SIG-M5 treated with dmso at 0.1 percent for 504 hours (cell line): ENCODE data around the gene FAM124A.

Source experiments
- DNase-seq: peaks from one replicate; lab custom pipeline; 2025; ENCODE audit not compliant: unreplicated experiment; lab: John Stamatoyannopoulos, UW

Gene FAM124A

DNA sequence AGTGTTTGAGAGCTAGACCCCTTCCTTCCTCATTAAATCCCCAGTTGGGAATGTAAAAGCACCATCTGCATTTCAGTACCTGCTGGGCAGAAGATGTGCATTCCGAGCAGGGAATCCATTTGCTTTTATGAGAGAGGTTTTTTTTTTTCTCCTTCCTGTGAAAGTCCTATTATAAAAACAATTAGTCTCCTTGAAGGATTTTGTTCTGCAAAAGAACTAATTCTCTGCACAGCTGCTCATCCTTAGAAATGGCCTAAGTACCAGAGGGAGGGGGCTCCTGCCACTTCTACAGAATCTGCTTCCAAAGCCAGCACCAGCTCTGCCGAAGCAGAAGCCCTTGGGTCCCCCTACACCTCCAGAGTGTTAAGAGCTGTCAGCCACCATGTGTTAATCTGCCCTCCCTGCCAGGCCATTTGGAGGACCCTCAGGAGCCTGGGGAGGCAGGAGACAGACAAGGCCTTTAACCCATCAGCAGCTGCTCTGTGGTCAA lies 80.9 kb downstream of the FAM124A start:
- no peak for DNase-seq

DNA sequence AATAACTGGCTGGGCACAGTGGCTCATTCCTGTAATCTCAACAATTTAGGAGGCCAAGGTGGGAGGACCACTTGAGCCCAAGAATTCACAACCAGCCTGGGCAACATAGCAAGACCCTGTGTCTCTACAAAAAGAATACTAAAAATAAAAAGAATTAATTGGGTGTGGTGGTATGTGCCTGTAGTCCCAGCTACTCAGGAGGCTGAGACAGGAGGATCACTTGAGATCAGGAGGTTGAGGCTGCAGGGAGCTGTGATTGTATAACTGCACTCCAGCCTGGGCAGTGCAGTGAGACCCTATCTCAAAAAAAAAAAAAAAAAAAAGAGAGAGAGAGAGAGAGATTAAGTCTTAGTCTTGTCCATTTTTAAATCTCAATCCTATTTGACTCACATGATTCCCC lies 81.7 kb downstream of the FAM124A start:
- DNase-seq, result no peak

DNA sequence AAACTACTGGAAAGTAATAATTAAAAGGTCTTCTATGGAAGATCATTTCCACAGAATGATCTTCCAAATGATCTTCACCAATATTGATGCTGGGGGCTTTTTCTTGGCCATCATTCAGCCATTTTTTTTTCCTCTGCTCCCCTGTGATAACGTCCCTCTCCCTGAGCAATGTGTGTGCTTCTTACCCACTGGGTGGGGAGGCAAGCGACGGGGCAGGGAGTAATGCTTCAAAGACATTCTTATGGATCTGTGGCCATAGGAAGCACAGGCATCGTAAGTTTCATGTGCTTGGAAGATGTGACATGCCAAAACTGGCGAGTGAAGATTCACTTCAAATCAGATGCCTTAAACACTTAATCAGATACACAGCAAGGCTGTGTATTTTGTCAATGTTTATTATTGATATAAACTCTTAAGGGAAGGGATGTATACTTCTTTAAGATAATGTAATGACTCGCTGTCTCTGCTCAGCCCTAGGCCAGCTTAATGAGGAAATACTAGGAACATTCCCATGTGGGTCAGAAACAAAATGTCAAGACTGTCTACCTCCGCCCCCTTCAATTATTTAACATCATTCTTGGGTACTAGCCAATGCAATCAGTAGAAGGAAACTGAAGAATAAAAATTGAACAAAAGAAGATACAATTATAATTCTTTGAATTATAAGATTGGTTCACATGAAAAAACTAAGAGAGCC lies 83.2 kb downstream of the FAM124A start:
- DNase-seq, result no peak

DNA sequence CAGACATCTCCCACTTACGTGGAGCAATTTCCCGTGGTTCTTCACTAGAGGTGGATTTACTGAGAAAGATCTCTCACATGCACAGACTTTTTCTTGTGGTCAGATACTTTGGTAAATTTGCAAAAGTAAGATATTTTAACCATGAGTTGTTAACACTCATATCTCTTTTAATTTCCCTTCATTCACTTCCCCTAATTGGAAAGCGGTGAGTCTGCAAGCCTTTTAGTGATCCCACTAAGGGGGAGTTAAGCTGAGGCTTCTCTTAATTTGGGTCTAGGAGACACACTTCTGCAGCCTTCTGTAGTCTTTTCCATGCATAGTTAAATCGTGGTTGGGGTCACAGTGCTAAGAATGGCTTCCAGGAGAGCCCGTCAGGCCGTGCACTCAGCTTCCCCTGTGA lies 86.6 kb downstream of the FAM124A start:
- DNase-seq, result no peak

DNA sequence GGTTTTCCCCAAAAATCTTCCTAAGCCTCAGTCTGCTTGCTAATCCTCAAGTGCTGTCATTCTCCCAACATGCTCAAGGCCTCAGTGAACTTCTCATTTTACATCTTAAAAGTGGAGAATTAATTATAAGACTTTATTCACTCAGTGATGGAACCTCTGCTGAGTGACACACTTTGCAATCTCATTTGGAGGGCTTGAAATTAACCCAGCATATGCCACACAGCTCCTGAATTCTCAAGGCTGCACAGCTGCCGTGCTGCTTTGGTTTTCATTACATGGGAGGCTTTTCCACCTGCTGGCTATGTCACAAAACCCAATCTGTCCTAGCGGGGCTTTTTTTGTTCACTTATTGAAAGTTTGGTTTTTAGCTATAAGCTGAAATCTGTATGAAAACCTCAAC lies 89.0 kb downstream of the FAM124A start:
- no peak for DNase-seq

DNA sequence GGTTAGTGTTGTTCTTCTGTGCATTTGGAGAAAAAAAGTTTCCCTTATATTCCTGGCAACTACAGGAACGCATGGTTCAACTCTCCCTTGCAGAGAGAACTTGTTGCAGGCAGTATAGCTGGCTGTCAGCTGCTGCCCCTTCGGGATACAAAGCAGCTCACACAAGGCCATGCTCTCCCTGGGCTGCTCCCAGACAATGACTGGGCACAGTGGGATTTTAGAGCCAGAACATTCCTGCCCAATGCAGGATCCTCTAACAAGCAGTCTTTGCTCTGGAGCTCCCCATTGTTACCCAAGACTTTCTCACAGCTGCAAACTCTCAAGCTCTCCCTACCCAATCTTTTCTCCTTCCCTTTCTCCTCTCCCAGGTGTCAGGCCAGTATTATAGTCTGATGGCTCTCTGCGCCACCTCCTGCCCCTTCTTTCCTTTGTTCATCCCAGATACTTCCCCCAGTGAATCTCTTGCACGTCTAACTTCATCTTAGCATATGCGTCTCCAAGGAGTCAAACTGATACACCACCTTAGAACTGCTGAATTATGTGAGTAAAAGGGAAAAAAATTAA lies 89.8 kb downstream of the FAM124A start:
- DNase-seq, result no peak

DNA sequence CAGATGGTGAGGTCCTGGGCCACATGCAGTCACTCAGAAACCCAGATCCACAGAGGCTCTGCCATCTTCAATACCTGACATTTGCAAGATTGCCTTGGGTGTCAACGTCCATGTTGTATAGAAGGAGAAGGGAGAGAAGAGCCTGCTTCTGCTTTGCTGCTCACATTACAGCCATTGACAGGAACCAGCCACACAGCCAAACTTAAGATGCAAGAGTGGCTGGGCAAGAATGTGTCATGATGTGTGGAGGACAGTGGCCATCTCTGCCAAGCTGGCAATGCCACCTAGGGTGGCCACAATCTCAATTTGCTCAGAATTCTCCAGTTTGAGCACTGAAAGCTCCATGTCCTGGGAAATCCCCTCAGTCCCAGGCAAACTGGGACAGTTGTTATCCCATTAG lies 91.4 kb downstream of the FAM124A start:
- DNase-seq, result no peak

DNA sequence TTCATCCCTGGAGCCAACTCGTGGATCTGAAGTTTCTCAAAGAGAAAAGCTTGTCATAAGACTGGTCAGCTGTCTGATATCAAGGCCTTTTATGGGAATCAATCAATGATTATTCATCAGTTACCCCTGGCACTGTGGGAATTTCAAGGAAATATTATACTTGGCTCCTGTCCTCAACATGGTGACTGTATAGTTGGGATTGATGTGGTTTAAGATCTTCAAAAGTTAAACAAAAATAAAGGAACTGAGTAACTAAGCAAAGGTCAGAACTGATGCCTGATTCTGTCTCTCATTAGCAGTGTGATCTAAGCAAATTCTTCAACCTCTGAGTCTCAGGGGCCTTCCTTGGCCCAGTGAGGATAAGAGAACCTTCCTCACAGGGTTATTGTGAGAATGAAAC lies 95.1 kb downstream of the FAM124A start:
- DNase-seq, result no peak

DNA sequence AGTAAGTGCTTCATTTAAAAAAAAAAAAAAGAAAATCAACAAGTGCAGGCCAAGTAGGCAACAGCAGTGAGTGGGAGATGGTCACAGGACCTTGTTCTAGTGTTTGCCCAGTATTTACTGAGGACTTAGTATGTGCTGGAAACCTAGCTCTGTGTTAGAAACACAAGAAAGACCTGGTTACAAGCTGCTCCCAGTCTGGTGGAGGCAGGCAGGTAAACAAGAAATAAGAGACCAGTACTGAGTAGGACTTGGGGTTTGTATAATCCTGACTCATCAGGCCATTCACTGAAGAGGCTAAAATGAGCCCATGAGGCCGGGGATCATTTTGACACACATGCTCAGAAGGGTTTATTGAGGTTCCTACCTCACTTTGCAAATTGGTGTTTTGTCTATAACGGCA lies 95.8 kb downstream of the FAM124A start:
- DNase-seq, result no peak

DNA sequence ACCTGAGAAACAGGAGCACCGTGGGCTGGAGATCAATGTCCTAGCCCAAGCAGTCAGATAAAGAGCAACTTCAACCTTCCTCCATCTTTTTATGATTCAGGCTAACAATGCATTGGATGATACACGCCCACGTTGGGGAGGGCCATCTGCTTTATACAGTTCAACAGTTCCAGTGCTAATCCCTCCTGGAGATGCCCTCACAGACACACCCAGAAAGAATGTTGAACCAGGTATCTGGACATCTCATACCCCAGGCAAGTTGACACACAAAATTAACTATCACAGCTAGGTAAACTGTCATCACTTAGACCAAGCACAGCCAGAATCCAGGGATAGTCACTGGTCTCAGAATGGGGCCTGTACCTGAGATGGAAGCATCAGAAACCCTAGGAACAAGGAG lies 96.7 kb downstream of the FAM124A start:
- DNase-seq, result no peak

DNA sequence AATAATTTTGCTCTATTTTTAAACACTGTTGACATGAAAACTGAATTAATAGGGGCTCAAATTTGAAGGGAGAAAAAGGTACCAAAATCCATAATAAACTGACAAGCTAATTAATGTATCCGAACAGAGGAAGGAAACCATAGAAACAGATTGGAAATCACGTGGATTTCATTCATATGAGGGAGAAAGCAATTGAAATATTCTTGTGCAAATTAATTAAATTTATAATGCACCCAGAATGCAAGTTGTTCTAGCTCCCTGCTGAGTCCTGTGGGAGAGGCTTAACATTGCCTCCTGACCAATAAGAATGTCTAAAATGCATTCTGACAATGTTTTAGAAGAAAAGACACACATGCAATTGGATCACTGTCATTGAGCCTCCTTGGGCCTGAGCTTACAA lies 99.6 kb downstream of the FAM124A start:
- DNase-seq, result no peak

DNA sequence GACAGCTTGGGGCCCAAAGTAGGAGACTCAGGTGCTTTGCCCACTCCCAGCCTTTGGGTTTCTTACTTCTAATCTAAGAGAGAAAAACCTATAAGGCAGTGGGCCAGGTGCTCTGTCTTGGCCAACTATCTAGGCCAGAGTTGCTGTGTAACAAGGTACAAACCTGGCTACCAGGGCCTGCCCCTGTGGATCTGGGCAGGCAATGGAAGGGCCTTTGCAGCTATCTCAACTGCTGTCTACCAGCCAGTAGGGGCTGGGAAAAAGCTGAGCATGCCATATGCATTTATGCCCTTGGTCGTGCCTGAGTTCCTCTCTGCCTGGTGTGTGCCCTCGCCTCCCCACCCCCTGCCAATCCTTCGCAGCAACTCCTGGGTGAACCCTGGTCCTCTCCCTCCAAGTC lies 100.6 kb downstream of the FAM124A start:
- DNase-seq, result no peak

DNA sequence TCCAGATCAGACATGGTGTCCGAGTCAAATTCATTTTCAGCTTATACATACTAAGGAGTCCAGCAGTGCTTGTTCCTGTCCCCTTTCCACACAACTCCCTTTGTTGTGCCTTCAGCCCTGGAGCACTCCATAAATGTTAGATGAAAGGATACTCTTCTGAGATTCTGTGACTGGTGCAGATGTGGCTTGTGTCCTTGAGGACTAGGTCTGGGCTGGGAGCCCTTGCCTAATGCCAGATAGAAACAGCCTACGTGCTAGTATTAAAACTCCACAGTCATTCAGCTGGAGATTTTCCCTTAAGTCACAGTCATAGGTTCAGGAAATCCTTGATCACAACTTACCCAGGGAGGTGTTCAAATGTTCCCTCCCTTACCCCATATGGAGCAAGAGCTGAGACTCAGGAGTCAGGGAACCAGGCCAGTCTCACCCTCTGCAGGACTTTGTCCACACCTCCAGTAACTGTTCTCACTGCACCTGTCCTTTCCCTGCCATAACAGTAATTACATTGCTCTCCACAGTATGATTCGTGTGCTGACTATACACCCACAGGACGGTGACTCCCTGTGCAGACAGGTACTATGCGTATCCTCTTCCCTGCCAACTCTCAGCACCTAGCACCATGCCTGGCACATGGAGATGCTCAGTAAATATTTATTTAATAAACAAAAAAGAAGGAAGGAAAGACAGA lies 101.8 kb downstream of the FAM124A start:
- DNase-seq, result no peak

DNA sequence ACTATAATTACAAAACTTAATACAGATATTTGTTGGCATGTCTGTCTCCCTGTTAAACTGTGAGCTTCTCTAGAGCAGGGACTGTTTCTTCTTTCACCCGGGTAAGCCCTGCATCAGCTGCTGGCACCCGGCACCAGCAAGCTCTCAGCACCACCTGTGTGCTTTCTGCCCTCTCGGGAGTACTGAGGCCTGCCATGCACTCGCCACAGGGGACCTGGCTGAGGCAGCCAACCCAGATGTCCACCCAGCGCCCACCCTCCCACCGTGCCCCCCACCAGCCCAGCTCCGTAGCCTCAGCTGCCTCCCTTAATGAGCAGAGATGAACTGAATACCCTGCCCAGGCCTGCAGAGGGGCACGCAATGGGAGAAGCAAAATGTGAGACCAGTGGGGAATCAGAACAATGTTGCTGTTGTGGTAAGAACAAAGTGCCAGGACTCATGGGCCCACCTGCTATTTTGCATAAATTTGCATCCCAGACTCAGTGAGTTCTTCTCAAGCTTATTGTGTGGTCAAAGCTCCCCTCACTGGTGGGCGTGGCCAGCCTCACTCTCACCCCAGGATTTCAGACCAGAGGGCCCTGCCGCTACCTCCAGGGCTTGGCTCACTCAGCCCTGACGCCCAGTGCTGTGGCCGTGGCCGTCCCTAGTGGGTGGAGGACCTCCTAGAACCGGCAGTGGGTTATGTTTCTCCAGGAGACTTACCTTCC lies 102.7 kb downstream of the FAM124A start:
- DNase-seq, result no peak

DNA sequence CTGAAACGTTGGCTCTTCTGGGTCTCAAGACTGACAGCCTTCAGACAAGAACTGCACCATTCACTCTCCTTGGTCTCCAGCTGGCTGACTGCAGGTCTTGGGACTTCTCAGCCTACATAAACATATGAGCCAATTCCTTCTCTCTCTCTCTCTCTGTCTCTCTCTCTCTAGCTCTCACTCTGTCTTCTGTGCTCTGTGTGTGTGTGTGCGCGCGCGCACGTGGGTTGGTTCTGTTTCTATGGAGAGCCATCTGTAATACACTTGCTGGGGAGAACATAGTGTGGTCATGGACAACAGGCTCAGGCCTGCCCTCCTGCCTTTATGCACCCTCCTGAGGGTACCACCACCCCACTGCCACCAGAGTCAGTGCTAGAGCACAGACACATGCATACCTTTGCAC lies 103.6 kb downstream of the FAM124A start:
- no peak for DNase-seq

DNA sequence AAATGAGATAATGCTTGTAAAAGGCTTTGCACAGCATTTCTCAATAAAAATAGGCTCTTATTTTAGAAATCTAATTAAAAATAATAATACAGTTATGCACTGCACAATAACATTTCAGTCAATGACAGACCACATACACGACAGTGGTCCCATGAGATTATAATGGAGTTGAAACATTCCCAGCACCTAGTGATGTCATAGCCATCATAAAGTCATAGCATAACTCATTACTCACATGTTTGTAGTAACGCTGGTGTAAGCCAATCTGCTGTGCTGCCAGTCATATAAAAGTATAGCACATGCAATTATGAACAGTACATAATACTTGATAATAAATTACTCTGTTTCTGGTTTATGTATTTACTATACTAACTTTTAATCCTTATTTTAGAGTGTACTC lies 104.6 kb downstream of the FAM124A start:
- DNase-seq, result no peak

DNA sequence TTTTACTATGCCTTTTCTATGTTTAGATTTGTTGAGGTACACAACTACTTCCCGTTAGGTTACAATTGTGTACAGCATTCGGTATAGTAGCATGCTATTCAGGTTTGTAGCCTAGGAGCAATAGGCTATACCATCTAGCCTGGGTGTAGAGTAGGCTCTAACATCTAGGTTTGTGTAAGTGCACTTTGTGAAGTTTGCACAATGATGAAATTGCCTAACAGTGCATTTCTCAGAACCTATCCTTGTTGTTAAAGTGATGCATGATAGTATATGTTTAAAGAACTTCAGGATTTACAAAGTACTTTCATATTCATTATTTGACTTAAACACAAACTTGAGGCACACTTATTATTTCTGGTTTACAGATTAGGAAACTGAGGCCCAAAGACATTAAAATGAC lies 105.8 kb downstream of the FAM124A start:
- no peak for DNase-seq

DNA sequence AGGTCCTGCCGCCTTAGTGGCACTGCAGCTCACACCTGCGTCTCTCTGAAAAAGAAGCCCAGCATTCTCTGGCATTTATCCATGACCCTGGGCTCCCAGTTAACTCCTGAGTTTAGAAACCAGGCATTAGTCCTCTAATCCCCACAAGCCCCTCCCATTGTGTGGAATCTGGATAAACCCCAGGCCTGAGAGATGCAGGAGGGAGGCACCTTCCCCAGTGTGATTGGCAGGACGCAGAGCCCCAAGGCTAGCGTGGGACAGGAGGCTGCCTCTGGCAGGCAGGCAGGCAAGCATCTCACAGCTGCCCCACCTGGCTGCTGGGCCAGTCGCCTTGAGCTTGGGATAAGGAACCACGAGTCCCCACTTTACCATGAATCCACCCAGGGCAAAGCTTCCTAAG lies 106.3 kb downstream of the FAM124A start:
- DNase-seq, result no peak

DNA sequence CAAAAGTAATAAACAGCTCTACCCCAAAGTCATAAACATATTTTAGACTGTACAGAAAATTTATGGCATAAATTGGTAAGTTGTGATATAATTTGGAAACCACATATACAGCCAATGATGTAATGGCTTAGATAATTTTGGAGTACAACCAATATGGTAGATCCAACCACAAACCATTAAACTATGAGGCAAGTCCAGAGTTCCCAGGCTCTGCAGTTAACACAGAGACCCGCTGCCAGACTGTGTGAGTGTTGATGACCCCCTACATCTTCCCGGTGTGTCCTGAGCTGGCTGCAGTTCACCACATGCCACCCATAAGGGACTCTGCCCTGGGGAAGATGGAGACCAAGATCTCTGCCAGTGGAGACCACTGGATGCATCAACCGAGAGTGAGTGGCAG lies 107.4 kb downstream of the FAM124A start:
- no peak for DNase-seq

DNA sequence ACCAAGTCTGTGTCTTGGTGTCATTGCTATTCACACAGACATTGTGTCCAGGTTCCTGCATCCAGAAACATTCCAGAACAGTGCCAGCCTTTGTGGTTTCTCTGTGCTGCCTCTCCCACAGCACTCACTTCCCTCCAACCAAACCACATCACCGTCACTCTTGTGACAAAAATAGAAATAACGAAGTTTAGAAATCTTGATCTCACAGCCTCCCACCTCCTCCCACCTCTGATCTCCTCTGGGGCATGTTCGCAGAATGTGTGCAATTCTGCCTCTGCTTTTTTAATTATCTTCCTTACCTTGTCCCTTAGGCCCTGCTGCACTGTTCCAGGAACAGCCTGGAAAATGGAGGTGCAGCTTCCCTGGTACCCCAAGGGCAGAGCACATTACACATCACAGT lies 108.6 kb downstream of the FAM124A start:
- peak; percentile 84 for DNase-seq

DNA sequence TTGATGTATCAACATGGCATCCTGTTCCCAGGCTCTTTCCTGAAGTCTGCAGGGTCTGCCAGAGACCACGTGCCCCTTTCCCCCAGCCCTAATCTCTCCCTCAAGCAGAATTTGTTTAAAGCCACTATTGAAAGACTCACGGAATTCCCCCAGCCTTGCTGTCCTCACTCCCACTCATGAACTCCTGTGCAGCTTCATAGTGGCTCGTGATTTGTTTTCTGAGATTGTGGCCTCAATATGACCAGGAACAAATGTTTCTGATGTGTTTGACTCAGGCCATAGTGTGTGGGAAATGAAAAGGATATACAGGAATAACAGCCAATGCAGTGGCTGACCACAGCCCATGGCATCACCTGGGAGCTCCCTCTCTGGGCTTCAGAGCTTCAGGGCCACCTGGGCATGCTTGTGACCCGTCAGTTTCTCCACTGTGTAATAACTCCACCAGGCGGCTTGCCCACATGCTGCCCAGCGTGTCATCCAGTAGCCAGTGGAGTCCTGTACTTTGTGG lies 109.2 kb downstream of the FAM124A start:
- DNase-seq, result no peak
